Uterus (tissue), 2 donors: Measurements from ENCODE around the gene ANKRD52.

ENCODE experiments used
- CTCF ChIP-seq, 4 experiments: fragments of 200-600 bp in 2 of 4; fragments of 450-650 bp in 2 of 4; sonication (generic) in 2 of 4; IDR thresholded peaks; one replicate each; pipeline ENCODE4 v1.5.1; 2016 to 2019; ENCODE audit warnings: antibody characterized with exemption in 4 of 4, mild to moderate bottlenecking in 2 of 4, moderate library complexity in 1 of 4
- POLR2A ChIP-seq, 2 donors: fragments of 450-650 bp; IDR thresholded peaks; one replicate each; pipeline ENCODE4 v1.6.1; 2016; ENCODE audit warnings: antibody characterized with exemption in 2 of 2, mild to moderate bottlenecking in 1 of 2, moderate library complexity in 1 of 2

GRCh38 chr12:56188778-56189098, 69.4 kb downstream of the ANKRD52 start:
- TF ChIP-seq CTCF (IDR thresholded peaks at IDR 0.05) (no peak), POLR2A (IDR thresholded peaks at IDR 0.05) (no peak)
